Activated T-helper 1 cell treated with anti-CD3 and anti-CD28 coated beads, Interleukin-12 subunit alpha, Interleukin-12 subunit beta, Interleukin-2, Interleukin-4 antibody, amounts not matched to agents 30 ng/mL and 10 ng/mL and 1 ng/mL, durations not matched to agents 14 hours and 24 hours and 36 hours (primary cell): Measurements from ENCODE around the gene SDCCAG8. TPM values are rescaled to one million over a fixed set of nuclear protein-coding genes. Genes with fewer than 3 reads are reported as not detected.

Source experiments
- DNase-seq: peaks from one replicate; pipeline ENCODE4 v3.0.0; 2021; ENCODE audit warnings: low spot score
- H3K27ac Mint-ChIP-seq: one replicate; pipeline ENCODE4 v1.8.0; 2021; ENCODE audit warnings: mild to moderate bottlenecking, mixed read lengths
- H3K27me3 Mint-ChIP-seq: one replicate; pipeline ENCODE4 v1.8.0; 2022; ENCODE audit warnings: mild to moderate bottlenecking, moderate library complexity, mixed read lengths; ENCODE audit not compliant: insufficient read depth
- H3K36me3 Mint-ChIP-seq: one replicate; pipeline ENCODE4 v1.8.0; 2021; ENCODE audit warnings: low read depth, mixed read lengths
- H3K4me1 Mint-ChIP-seq: one replicate; pipeline ENCODE4 v1.8.0; 2021; ENCODE audit warnings: low read depth, mixed read lengths
- H3K4me3 Mint-ChIP-seq: one replicate; pipeline ENCODE4 v1.8.0; 2021; ENCODE audit warnings: mild to moderate bottlenecking, moderate library complexity, mixed read lengths
- H3K9me3 Mint-ChIP-seq: one replicate; pipeline ENCODE4 v1.8.0; 2021; ENCODE audit warnings: mixed read lengths
- intact Hi-C: fragments of 100-400 bp; cut with micrococcal nuclease; formaldehyde crosslinking; loops from one replicate; pipeline ENCODE4 v1.15.1; 2024
- total RNA-seq: library from RNA; stranded (reverse); gene quantifications from 2 replicates; pipeline ENCODE4 v1.2.3, GENCODE V29; 2022

The SDCCAG8 gene
- total RNA-seq, 1 donor from 2014 or later, result 17.6 TPM

DNA sequence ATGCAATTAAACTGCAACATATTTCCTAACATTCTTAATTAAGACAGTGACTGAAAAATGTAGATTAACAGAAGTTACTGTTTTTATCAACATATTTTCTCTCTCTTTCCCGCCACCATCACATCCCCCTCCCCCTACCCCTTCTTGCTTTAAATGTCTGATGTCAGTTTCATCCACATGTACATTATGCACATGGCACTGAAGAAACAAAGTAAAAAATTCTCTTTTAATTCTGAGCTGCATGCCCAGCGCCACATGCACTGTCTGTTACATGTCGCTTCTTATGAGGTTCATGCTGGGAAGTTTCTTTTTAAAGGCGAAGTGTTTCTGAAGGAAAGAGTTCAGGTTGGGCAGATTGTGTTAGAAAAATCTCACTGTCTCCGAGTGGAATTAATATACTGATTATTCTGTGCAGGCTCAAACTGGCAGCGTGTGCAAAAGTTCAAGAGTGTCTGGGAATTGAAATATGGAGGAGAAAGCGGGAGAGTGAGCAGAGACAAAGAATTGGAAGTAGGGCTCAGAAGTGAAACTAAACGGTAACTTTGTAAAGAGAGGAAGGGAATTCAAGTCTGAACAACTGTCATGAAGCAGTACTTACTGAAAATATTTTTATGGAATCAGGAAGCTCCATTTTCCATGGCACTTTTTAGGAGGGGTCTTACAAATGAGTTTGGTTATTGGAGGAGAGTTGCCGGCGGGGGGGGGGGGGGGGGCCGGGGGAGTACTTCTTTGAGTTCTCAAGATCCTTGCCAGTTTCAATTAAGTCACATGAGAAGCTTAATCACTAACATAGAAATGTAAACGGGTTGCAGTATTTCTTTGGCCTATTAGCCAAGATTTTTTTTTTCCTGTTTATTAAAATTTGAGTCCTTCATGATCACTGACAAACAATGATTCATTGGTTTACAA is 217.6 kb downstream of the SDCCAG8 start:
- H3K36me3 Mint-ChIP-seq, result no peaks in the 10 kb centered on the region
- peak overlapping the region; percentile 11 for H3K27ac Mint-ChIP-seq
- H3K4me1 Mint-ChIP-seq, result peaks cover 10% of the 10 kb centered on the region
- intact Hi-C loops, result no loop called here
- H3K27me3 Mint-ChIP-seq, result no peaks in the 10 kb centered on the region
- H3K9me3 Mint-ChIP-seq, result no peaks in the 10 kb centered on the region
- no peak for DNase-seq
- H3K4me3 Mint-ChIP-seq, result peak overlapping the region; percentile 83

DNA sequence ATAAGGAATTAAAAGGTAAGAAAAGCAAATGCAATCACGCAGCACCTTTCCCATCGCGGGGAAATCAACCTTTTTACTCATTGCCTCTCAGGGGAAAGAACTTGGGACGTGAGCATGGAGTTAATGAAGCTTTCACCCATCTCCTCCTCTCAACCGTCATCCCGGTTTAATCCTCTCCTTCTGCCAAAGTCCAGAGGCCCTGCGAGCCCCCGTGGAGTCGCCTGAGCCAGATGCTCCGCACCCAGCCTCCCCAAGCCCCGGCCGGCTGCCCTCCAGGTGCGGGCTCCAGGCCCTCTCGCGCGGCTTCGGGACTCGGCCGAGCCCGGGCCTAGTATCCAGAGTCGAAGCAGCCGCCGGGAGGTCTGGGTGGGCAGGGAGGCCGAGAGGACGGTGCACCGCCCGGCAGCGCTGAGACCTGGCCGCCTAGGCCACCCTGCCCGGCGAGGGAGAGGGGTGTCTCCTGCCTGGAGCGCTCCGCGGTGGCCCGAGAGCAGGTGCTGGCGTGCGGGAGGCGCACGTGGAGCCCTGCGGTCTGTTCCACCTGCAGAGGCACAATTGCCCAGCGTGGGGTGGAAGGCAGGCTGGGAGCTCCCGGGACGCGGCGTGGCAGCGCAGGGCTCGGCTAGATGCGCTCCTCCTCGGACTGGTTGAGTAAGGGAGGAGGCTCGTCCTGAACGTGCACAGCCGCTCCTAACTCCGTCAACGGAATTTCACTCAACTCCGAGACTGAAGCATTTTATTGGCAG is 218.5 kb downstream of the SDCCAG8 start:
- Mint-ChIP-seq H3K9me3 (no peaks in the 10 kb centered on the region), H3K36me3 (no peaks in the 10 kb centered on the region), H3K4me1 (peaks cover 10% of the 10 kb centered on the region), H3K27me3 (no peaks in the 10 kb centered on the region), H3K4me3 (no peak overlapping the region), H3K27ac (no peak overlapping the region)
- intact Hi-C loops, result no loop called here
- no peak for DNase-seq

DNA sequence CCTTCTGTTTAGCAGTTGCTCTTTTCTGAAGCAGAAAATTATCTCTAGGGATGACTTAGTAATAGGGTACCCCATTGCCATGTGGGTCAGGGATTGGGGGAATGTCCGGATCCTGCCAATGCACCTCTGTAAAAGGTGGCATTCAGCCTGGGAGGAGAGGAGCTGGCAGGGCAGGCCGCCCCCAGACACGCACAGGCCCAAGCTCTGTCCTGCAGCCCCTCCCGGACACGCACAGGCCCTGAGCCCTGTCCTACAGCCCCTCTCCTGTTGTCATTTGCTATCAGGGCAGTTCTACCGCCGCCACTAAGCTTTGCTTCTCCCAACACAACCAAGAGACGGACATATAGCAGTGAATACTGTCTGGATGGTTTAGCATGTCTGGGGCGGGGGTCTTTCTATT is 219.1 kb downstream of the SDCCAG8 start:
- no peak overlapping the region for H3K4me3 Mint-ChIP-seq
- peaks cover 10% of the 10 kb centered on the region for H3K4me1 Mint-ChIP-seq
- no peak overlapping the region for H3K27ac Mint-ChIP-seq
- no peaks in the 10 kb centered on the region for H3K36me3 Mint-ChIP-seq
- no peak for DNase-seq
- H3K27me3 Mint-ChIP-seq, result no peaks in the 10 kb centered on the region
- intact Hi-C loops, result no loop called here
- H3K9me3 Mint-ChIP-seq, result no peaks in the 10 kb centered on the region

DNA sequence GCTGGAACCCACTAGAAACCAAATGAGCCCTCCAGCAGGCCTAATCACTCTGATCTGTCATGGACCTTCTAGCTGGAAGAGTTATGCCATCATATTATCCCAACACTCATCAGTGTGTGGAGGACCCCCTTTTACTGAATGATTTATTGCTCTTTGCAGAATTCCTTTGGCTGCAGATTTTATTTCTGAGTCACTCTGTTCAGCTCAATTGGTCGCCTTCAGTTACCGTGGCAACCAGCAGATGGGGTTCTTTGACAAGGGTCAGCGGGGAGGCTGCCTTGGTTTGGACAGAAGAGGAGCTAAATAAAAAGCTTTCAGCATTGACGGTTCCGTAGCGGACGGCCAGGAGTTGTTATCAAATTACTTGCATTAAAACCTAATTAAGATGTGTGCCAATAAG is 220.1 kb downstream of the SDCCAG8 start:
- no peak overlapping the region for H3K4me3 Mint-ChIP-seq
- DNase-seq, result no peak
- no peak overlapping the region for H3K27ac Mint-ChIP-seq
- no peaks in the 10 kb centered on the region for H3K9me3 Mint-ChIP-seq
- no peaks in the 10 kb centered on the region for H3K27me3 Mint-ChIP-seq
- no peaks in the 10 kb centered on the region for H3K36me3 Mint-ChIP-seq
- H3K4me1 Mint-ChIP-seq, result peaks cover 12% of the 10 kb centered on the region
- intact Hi-C loops, result loop anchor here (2.0 kb wide), 1 partner anchor 273 kb away; no protein-coding TSS in a partner anchor

DNA sequence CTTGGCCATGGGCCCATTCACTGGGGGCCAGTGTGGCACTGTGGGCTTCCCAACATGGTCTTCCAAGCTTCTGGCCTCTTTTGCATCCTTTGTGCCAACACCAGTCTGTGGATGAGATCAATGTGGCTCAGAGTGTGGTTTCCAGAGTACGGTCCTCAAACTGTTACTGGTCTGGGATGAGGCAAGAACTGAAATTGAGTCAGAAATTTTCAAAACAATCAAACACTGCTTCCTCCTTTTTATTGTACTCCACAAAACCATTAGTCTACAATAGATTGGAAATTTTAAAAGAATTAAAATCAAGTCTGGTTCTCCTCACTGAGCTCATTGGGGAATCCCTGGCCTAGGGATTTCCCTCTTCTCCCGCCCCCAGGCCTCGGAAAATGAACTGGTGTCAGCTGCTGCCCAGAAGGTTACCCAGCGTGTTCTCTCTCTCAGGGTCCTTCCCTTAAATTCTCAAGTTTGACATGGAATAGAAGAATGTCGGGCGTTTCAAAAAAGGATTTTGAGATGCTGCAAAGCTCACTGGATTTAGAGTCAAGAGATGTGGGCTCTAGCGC is 222.0 kb downstream of the SDCCAG8 start:
- intact Hi-C loops, result loop anchor here (2.0 kb wide), 1 partner anchor 271 kb away; no protein-coding TSS in a partner anchor
- peaks cover 31% of the 10 kb centered on the region for H3K4me1 Mint-ChIP-seq

DNA sequence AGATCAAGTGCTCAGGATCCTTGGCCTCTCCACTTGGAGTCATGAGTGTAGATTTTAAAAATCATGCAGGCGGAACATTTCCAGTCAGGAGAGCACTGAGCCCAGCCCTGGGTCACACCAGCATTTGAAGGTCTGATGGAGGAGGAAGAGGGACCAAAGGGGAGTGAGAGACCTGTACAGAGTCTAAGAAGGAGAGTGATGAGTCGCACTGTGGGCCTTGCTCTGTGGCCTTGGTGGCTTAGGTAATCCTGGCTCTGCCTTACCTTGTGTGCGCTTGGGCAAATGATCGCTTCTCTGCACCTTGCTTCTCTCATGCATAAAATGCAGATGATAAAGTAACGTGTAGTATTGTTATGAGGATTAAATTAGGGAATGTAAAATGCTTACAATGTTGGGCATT is 225.3 kb downstream of the SDCCAG8 start:
- intact Hi-C loops, result loop anchor here (5.0 kb wide), 1 partner anchor 139 kb away; no protein-coding TSS in a partner anchor
- Mint-ChIP-seq H3K36me3 (no peaks in the 10 kb centered on the region), H3K4me1 (peaks cover 22% of the 10 kb centered on the region), H3K4me3 (no peak overlapping the region), H3K27ac (no peak overlapping the region), H3K9me3 (no peaks in the 10 kb centered on the region), H3K27me3 (peaks cover 7% of the 10 kb centered on the region)
- DNase-seq, result no peak

More for the DNA sequence above, 222.0 kb downstream of the SDCCAG8 start:
- H3K4me3 Mint-ChIP-seq, result no peak overlapping the region
- H3K27ac Mint-ChIP-seq, result no peak overlapping the region
- no peak for DNase-seq
- no peaks in the 10 kb centered on the region for H3K36me3 Mint-ChIP-seq
- no peaks in the 10 kb centered on the region for H3K9me3 Mint-ChIP-seq
- no peaks in the 10 kb centered on the region for H3K27me3 Mint-ChIP-seq

DNA sequence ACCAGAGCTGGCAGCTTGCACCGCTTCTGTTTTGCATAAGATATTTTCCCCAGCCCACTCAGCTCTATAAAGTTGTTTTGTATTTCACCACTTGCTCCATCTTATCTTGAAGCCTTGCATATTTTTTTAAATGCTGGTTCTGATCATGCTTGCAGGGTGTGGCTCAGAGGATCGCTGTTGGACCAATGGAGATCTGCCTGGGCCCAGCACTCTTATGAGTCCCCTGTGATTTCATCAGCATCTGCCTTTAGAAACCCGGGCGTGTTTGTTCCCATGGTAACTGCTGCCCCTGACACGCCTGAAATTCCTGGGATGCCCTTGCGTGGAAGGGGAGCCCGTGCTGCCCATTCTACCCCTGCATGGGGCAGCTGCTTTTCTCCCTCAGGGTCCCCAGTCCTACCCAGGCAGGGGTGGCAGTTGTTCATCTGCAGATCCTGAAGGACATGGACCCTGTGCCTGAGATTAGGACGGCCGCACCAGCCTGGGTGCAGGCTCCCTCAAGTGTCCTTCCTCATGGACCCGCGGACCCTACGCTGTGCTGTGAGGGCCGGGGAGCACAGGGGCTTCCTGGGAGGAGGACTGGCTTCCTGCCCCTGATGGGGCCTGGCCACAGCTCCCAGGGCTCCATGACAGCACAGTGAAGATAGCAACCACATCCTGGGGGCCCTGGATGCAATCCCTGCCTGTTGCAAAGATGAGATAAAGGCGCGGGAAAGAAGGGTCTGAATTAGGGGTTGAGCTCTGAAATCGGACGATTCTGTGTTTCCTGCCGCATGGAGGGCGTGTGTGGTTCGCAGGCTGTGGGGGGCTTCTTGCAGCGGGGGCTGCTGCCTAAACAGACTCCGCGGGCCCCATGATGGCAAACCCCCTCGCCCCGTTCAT is 226.5 kb downstream of the SDCCAG8 start:
- Mint-ChIP-seq H3K27ac (no peak overlapping the region), H3K4me3 (peak overlapping the region; percentile 65), H3K4me1 (peaks cover 22% of the 10 kb centered on the region), H3K36me3 (no peaks in the 10 kb centered on the region), H3K27me3 (peaks cover 7% of the 10 kb centered on the region), H3K9me3 (no peaks in the 10 kb centered on the region)
- no peak for DNase-seq
- intact Hi-C loops, result loop anchor here (5.0 kb wide), 1 partner anchor 140 kb away; no protein-coding TSS in a partner anchor

DNA sequence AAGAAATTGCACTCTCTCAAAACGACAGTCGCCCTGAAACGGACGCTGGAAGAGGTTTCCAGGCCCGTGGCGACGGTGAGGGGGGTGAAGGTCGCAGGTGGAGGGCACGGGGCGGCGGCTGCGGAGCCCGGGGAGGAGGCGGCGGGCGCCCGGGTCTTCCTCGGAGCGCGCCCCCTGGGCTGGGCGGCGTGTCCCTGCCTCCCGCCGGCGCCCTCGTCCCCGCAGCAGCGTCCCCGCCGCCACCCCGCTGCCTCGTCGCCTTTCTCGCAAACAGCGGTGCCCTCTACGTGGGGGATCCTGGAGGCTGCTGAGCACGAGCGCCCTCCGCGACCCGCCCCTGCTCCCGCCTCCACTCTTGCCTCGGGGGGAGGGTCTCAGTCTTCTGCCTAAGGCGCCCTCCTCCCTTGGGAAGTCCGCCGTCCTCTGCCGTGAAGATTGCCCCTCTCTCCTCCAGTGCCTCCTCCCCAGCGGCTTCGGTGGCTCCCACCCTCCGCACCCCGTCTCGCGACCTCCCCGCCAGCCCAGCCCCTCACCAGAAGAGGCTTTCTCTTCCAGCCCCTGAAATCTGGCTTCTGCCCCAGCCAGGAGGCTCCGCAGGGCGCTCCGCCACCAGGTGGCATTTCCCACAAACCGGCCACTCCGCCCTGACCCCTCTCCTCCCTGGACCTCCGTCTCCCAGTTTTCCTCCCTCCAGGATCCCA is 227.4 kb downstream of the SDCCAG8 start:
- H3K4me3 Mint-ChIP-seq, result peak overlapping the region; percentile 65
- no peak overlapping the region for H3K27ac Mint-ChIP-seq
- H3K9me3 Mint-ChIP-seq, result no peaks in the 10 kb centered on the region
- peaks cover 22% of the 10 kb centered on the region for H3K4me1 Mint-ChIP-seq
- peaks cover 7% of the 10 kb centered on the region for H3K27me3 Mint-ChIP-seq
- DNase-seq, result no peak
- intact Hi-C loops, result loop anchor here (5.0 kb wide), 1 partner anchor 141 kb away; no protein-coding TSS in a partner anchor
- no peaks in the 10 kb centered on the region for H3K36me3 Mint-ChIP-seq

DNA sequence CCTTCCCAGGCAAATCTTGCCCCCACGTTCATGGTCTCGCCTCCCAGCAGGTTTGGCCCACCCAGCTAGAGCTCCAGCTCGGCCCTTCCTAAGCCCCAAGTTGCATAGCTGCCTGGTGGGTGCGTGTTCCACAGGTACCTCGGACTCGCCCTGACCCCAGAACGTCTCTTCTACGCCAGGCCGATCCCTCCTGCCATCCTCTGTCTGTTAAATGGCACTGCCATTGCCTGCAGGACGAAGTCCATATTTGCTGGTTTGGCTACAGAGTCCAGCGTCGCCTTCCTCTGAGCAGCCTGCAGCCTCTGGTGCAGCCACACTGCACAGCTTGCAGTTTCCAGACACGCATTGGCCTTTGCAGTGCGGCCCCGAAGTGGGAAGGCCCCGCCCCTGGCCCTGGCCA is 228.1 kb downstream of the SDCCAG8 start:
- Mint-ChIP-seq H3K4me1 (peaks cover 22% of the 10 kb centered on the region), H3K4me3 (peak overlapping the region; percentile 45), H3K27ac (no peak overlapping the region), H3K36me3 (no peaks in the 10 kb centered on the region), H3K9me3 (no peaks in the 10 kb centered on the region), H3K27me3 (peaks cover 7% of the 10 kb centered on the region)
- no peak for DNase-seq
- intact Hi-C loops, result loop anchor here (5.0 kb wide), 1 partner anchor 142 kb away; no protein-coding TSS in a partner anchor

DNA sequence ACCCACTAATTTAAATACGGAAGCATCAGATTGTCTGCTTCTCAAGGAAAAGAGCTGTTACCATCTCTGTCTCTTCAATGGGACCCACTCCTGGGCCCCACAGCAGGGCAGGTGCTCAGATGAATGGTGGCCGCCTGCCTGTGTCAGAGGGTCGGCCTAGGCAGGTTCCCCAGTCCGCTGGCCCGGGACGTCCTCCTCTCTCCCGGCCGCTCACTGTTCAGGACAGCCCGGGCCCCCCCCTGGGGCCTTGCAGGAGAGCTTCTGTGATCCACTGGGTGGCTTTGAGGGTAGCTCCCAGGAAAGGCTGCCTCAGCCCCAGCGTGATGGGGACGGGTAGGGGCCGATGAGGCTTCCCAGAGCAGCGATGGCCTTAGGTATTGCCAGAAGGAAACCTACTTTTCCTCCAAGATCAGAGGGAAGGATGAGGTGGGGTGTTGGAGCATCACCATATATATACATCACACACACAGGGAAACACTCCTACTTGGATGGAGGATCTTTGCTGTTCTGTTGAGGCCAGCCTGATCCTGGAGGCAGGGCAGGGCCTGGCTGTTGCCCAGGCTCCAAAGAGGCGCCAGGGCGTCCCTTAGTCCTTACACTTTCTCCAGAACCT is 231.3 kb downstream of the SDCCAG8 start:
- H3K4me1 Mint-ChIP-seq, result peaks cover 8% of the 10 kb centered on the region
- H3K4me3 Mint-ChIP-seq, result no peak overlapping the region
- no peak for DNase-seq
- H3K27ac Mint-ChIP-seq, result no peak overlapping the region
- intact Hi-C loops, result no loop called here
- H3K27me3 Mint-ChIP-seq, result peaks cover 7% of the 10 kb centered on the region
- H3K36me3 Mint-ChIP-seq, result no peaks in the 10 kb centered on the region
- H3K9me3 Mint-ChIP-seq, result no peaks in the 10 kb centered on the region

DNA sequence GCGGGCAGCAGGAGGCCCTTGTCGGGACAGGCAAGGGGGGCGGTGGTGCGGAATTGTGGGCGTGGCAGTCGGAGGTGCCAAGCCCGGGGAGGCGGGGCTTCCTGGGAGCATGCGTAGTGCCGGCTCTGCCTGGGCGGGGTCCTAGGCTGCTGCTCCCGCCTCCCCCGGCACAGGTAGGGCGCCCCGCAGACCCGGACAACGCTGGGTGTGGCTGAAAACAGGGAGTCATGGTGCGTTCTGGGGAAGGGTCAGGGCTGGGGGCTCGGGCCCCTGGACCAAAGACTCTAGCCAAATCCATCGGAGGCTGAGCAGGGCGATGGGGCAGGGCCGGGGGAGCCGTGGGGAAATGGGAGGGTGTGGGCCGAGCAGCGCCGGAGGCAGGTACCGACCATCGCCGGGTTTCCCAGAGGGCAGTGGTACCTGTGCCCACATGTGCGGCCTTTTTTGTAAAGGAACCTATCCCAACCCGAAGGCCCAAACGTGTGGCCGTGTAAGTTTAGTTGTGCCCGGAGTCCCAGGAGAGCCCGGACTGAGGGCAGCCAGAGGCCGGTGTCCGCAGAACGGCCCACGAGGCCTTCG is 231.9 kb downstream of the SDCCAG8 start:
- Mint-ChIP-seq H3K27me3 (peaks cover 7% of the 10 kb centered on the region), H3K4me3 (no peak overlapping the region), H3K36me3 (no peaks in the 10 kb centered on the region), H3K9me3 (no peaks in the 10 kb centered on the region), H3K4me1 (peaks cover 2% of the 10 kb centered on the region), H3K27ac (no peak overlapping the region)
- intact Hi-C loops, result no loop called here
- DNase-seq, result no peak
